NCI-H2107 treated with DMSO at 0.1 percent for 48 hours (cell line): ENCODE data around the gene DNAH17.

Source experiments
- DNase-seq: peaks from one replicate; lab custom pipeline; 2025; ENCODE audit not compliant: unreplicated experiment; lab: John Stamatoyannopoulos, UW

The DNAH17 gene

DNA sequence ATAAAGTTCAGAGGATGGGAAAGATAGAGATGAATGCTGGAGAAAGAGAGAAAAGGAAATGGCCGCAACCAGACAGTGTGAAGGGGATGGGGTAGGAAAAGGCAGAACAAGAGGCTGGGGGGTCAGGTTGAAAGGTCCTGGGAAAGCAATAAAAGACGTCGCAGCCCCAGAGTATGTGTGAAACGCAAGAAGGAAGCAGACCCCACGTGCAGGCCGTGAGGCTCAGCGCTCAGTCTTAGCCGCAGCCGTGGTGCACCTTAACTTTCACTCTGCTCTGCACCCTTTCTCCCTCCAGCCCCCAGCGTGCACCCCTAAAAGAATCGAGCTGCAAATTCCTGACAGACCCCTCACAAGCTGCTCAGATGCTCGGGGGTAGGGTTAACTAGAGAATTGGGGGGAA, 1.9 kb downstream of the DNAH17 start:
- DNase-seq: no peak

GRCh38 chr17:78573955-78574354, 3.2 kb downstream of the DNAH17 start:
- no peak for DNase-seq

GRCh38 chr17:78572239-78573205, 4.7 kb downstream of the DNAH17 start:
- no peak for DNase-seq

DNA sequence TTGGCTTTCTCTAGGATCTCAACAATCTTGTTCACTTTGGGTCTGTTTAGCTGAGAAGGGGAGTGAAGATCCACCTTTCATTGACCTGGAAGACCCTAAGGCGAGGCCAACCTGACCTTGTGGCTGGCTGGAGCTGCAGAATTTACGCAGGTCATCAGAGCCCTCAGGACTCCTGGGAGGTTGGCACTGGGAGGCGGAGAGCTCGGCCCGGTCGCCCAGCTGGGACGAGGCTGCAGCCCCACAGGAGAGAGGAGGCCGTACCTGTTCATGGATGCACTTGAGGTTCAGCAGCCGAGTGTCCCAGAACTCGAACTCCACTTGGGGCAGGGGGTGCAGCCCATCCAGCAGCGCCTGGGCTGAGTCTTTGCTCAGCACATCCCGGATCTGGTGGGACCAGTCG, 5.9 kb downstream of the DNAH17 start:
- DNase-seq: no peak

- DNase-seq: no peak
These were observed 8.6 kb downstream of the DNAH17 start for GRCh38 chr17:78568494-78569115.

GRCh38 chr17:78567991-78568390, 9.2 kb downstream of the DNAH17 start:
- DNase-seq: no peak

GRCh38 chr17:78566947-78567346, 10.2 kb downstream of the DNAH17 start:
- DNase-seq: no peak

- no peak for DNase-seq
These were observed 13.7 kb downstream of the DNAH17 start for GRCh38 chr17:78563189-78564145.

GRCh38 chr17:78562734-78563133, 14.5 kb downstream of the DNAH17 start:
- DNase-seq: no peak

DNA sequence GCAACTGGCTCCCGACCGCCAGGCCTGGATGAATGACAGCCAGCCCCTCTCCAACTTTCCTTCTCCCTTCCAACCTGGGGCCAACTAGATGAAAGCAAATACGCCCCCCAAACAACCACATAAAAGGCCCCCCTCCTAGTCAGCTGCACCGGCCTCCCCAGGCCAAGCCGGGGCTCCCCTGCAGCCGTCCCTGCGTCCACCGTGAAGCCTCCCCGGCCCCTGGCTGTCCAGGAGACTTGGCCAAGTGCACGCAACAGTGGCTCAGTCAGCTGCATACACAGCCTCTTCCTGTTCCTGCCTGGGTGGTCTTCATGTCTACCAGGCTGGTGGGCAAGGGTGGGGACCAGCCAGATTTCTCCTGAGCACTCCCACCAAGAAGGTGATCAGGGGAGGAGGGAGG, 16.0 kb downstream of the DNAH17 start:
- DNase-seq: no peak

GRCh38 chr17:78560731-78561130, 16.5 kb downstream of the DNAH17 start:
- no peak for DNase-seq

- no peak for DNase-seq
These were observed 17.3 kb downstream of the DNAH17 start for GRCh38 chr17:78559749-78560368.

- DNase-seq: no peak
These were observed 18.2 kb downstream of the DNAH17 start for GRCh38 chr17:78558989-78559388.

GRCh38 chr17:78558181-78558850, 18.9 kb downstream of the DNAH17 start:
- no peak for DNase-seq

GRCh38 chr17:78557598-78558039, 19.6 kb downstream of the DNAH17 start:
- no peak for DNase-seq

DNA sequence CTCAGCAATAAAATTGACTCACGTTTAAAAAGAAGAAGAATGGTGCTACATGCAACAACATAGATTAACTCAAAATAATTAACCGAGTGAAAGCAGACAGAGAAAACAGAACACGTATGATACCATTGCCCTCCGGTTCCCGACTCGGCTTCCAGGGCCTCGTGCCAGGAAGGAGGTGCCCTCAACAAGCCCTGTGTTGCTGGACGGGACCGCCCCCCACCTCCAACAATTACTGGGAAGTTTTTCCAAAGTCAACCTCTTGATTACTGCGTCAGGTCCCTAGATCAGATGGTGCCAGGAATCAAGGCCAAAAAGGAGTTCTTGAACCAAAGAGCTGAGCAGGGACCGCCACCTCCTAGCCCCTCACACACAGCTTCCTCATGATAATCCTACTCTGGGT, 20.4 kb downstream of the DNAH17 start:
- no peak for DNase-seq

DNA sequence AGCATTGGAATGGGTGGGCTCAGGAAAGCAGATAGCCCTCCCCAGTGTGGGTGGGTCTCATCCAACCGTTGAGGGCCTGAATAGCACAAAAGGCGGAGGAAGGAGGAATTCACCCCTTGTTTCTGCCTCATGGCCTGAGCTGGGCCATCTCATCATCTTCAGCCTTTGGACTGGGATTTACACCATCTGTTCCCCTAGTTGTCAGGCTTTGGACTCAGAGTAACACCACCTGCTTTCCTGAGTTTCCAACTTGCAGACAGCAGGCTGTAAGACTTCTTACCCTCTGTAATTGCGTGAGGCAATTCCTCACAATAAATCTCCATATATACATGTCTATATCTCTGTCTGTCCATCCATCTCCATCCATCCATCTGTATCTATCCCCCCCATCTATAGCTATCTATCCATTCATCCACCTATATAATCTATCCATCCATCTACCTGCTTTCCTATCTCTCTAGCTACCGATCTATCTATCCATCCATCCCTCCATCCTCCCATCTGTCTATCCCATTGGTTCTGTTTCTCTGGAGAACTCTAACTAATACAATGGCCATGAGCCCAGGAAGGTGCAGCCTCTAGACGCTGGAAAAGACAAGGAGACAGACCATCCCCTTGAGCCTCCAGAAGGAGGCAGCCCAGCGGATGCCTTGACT, 21.3 kb downstream of the DNAH17 start:
- no peak for DNase-seq

GRCh38 chr17:78550464-78550863, 26.7 kb downstream of the DNAH17 start:
- DNase-seq: no peak

- DNase-seq: no peak
These were observed 28.5 kb downstream of the DNAH17 start for GRCh38 chr17:78548725-78549124.

DNA sequence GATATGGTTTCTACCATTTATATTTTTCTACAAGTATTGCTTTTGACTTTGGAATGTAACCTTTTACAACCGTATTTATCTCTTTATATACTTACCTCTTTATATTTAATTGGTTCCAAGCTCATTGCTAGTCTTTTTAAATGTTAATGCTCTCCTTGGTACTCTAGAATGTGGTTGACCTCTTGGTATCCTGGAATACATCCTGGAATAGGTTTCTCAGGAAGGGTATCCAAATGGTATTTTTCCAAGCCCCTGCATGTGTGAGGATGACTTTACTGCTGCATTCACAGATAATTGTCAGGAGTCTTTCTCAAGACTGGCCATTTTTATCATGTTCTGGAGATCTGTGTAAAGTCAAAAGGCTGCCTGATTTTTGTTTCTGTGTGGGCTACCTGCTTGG, 30.2 kb downstream of the DNAH17 start:
- no peak for DNase-seq
